NCI-H446 (cell line): ENCODE results near the gene CCL1.

Source experiments
- DNase-seq, 2 experiments: peaks; one replicate each; lab custom pipeline; 2025; lab: John Stamatoyannopoulos, UW

CCL1 gene, protein sequence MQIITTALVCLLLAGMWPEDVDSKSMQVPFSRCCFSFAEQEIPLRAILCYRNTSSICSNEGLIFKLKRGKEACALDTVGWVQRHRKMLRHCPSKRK

GRCh38 chr17:34363183-34363661, at the start of gene CCL1:
Gene CCL1, minus strand, starts transcription at chr17:34363233. Its CDS starts 72 bp downstream, at chr17:34363161.
- no peak for DNase-seq

DNA sequence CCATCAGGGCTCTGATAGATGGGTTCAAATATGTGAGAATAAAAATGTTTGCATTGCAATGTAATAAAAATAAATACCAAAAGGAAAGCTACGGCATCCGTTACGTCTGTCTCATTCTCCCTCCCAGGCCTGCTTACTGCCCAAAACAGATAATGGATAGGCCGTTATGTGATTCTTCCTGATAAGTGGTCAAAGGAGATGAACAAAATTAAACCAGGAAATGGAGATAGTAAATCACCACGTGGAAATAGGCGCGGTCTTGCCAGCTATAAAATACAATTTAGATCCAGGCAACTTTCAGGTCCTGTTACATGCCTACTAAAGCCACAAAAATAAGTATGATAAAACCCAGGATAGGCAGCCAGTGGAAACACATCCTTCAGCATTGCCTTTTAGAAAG, 49.5 kb upstream of the CCL1 start:
- DNase-seq, result no peak

DNA sequence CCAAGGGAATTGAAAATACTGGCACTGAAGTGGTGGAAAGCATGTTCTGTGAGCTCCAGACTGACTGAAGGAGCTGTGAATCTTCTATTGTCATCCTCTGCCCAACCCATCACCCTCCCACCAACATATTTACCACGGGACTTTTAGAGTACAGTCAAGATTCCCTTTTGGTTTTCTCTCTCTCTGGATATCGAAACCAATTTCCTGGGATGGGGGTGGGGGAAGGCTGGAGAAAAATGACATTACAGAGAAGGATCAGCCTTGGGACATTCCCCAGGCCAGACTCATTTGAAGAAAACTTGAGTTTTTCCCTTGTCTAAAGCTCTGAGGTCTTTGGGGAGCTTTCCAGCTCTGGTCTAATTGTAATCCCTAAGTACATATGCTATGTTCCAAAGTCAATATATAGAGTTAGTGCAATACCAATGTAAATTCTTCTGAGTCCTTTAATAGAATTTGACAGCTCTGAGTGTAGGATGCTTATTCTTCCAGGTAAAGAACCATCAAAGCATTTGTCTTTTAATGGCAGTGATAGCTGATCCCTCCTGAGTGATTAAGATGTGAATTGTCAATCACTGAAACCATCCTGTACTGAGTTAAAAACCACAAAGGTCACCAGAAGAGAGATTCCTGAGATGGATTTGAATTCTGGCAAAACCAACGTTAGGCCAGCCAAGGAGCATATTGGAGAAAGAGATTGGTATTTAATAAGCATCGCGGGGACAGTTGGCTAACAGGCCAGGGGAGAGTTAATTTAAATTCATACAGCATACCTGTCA, 48.8 kb upstream of the CCL1 start:
- DNase-seq, result no peak

DNA sequence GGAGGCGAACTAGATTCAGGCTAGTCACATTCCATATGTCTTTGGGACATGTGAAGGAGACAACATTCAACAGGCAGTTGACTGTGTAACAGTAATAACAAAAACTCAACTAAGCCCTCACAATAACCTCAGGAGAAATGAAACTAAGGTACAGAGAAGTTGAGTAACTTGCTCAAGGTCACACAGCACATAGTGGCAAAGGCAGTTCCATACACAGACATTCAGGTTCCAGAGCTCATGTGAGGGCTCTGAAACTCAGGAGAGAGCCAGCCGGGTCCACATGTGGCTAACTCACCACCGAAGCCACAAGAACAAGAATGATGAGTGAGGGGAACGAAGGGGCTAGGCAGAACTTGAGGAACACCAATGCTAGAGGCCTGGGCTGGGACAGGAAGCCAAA, 46.3 kb upstream of the CCL1 start:
- no peak for DNase-seq

DNA sequence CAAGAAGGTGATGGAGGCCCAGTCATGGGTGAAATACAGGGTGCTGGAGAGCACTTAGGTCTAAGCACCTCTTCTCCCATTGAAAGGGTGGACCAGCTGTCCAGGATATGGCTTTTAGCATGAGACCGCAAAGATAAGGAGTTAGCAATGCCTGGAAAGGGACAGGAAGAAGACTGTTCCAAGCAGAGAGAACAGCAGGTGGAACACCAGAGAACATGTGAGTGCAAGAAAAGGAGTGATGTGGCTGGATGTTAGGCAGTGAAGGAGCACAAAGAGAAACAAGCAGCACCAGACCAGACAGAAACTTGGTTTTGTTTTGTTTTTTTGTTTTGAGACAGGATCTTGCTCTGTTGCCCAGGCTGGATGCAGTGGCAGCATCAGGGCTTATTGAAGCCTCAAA, 45.4 kb upstream of the CCL1 start:
- no peak for DNase-seq

DNA sequence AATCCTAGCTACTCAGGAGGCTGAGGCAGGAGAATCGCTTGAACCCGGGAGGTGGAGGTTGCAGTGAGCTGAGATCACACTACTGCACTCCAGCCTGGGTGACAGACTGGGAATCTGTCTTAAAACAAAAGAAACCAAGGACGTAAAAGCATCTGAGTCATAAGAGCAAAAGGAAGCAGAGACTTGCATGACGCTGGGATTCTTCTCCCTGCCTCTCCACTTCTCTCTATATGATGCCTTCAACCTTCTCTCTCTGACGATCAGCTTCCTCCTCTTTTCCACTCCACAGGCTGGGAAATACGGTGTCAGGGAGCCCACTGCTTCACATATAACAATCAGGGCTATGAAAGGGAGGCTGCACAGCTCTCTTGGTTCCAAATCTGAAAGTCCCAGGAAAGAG, 43.2 kb upstream of the CCL1 start:
- DNase-seq, result no peak

GRCh38 chr17:34403006-34403405, 40.0 kb upstream of the CCL1 start:
- DNase-seq, result no peak

- no peak for DNase-seq
These were observed 38.1 kb upstream of the CCL1 start for GRCh38 chr17:34401165-34401564.

DNA sequence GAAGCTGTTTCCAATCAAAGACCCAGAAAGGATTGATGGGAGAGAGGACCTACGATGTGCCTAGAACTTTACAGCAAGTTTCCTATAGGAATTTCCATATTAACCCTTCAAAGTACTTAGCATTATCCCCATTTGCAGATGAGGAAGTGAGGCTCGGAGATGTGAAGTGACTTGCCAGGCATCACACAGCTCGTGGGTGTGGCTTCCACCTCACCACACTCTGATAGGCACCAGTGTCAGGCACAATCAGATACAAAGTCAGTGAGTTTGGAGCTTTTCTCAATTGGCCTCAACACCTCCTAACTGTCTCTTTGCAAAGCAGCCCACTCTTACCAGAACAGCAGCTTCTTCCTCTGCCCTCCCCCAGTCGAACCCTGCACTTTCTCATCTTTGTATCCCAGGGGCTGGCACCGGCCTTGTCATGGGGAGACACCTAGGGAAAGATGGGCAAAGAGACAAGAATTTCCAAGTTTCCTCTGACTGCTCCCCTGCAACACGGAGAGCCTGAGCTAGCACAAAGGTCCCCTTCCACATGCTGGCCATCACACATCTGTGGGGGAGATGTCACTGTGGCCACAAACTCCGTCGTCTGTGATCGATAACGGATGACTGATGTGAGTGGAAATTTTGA, 37.4 kb upstream of the CCL1 start:
- DNase-seq, result no peak

DNA sequence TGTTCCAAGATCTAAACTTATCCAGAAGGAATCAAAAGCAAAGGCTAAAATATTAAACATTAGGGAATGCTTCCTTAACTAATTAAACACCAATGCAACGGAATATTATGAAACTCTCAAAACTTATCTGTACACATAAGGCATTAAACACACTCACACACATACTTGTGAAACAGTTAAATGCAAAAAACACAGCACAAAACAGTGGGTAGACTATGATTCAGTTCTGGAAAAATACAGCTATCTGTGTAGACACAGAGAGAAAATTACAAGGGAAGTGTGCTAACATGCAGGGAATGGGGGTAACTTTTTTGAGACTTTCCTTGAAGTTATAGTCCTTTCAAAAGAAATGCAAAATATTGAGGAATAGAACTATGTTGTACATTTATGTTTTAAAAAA, 36.7 kb upstream of the CCL1 start:
- no peak for DNase-seq

- DNase-seq, result no peak
These were observed 36.0 kb upstream of the CCL1 start for GRCh38 chr17:34398990-34399389.

DNA sequence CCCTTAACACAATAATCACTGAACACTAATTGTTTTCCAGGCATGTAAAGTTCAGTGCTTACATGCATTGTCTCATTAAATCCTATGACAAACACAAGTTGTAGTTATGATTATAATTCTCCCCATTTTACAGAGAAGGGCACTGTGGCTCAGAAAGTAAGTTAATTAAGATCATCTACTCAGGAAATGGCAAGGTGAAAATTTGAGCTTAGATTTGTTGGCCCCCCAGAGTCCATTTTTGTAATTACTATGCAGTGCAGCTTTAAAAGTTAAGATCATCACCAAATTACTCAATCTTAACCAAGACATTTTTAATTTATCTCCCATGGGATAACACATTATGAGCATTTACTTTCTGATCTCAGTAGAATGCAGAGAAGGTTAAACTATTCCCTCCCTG, 34.2 kb upstream of the CCL1 start:
- no peak for DNase-seq

DNA sequence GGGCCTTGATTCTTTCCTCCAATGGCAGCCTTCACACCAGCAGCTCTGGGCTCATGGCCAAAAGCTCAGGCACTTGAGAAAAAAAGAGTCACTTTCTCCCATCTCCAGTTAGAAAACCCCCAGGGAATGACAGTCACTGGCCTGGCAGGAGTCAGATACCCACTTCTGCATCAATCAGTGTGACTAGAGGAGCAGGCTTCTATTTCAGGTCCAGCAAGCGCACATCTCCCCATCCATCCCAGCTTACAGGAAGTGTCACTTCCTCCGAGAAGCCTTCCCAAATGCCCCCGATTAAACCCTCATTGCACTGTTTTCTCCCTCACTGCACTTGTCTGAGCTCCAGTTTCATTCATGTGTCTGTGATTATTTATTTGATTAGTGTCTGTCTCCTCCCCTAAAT, 30.4 kb upstream of the CCL1 start:
- DNase-seq, result no peak

DNA sequence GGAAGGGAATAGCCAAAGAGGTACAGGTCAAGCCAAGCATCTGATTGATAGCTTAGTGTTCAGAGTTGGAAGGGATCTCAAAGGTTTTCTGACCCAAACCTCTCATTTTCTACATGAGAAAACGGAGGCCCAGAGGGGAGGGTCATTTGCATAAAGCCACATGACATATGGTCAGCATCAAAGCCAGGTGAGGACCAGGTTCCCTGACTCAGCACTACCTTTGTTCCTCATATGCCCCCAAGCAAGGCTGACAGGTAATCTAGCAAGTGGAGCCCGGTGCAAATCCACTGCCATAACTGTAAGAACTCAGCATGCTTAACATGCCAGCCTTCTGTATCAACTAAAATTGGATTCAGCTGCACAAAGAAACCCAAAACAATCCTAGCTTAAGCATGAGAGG, 28.2 kb upstream of the CCL1 start:
- DNase-seq, result no peak

- DNase-seq, result no peak
These were observed 27.6 kb upstream of the CCL1 start for GRCh38 chr17:34390649-34391048.

- no peak for DNase-seq
These were observed 26.2 kb upstream of the CCL1 start for GRCh38 chr17:34389126-34389750.

GRCh38 chr17:34387566-34387965, 24.5 kb upstream of the CCL1 start:
- DNase-seq, result no peak

GRCh38 chr17:34386697-34387550, 23.9 kb upstream of the CCL1 start:
- no peak for DNase-seq

DNA sequence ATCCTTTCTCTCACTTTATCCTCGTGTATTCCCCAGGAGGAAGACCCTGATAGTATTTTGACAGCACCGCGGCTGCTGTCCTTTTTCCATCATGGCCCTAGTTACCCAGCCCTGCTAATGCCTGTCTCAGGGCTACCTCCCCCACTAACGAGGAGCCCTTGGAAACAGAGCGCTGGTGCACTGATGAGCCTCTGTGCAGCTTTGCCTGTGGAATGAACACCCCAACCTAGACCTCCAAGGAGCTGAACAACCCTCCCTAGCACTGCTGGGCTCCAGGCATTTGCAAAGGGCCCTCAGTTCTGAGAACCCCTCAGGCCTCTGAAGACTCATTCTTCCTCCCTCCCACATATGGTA, 23.3 kb upstream of the CCL1 start:
- no peak for DNase-seq

DNA sequence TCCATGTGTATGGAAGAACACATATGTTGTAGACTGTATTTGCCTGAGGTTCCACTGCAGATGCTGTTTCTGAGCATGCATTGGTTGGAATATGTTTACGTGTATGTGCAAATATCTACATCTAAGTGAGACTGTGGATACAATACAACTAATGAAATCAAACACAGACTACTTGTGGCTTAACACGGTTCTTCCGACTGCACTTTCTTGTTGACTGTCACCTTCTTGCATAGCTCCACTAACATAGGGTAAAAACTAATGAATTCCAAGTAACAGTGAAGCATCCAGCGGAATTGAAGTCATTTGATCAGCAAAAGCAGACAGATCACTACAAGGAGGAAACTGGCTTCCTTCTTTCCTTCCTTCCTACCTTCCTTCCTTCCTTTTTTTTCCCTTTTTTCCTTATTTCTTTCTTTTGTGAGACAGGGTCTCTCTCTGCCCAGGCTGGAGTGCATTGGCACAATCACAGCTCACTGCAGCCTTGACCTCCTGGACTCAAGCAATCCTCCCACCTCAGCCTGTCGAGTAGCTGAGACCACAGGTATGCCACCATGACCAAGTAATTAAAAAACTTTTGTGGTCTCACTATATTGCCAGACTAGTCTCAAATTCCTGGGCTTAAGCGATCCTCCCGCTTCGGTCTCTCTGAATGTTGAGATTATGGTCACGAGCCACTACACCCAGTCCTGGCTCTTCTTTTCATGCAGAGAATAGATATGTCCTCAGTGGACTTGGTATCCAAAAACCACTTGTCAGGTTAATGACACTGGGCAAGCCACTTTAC, 22.0 kb upstream of the CCL1 start:
- DNase-seq, result no peak

DNA sequence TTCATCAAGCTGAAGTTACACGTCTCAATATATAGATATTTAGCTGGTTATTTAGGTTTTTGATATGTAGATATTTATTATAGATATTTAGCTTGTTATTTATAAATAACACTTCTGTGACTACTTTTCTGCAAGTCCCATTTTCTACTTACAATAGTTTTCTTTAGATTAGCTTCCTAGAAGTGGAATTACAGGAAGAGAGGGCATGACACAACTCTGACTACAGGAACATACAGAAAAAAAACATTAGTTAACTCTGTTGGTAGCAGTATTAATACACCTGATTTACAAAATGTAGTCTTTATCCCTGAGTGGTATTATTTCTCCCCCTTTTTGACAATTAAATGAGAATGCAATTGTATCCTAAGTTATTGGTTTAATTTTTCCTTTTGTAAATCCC, 21.2 kb upstream of the CCL1 start:
- no peak for DNase-seq
